NOMO-1 treated with dmso at 0.1 percent for 144 hours (cell line): ENCODE data around the gene HOXA10.
A peak's percentile ranks its signal among the peaks of the same experiment; 100 is the strongest.

Experiments
- DNase-seq: peaks from one replicate; lab custom pipeline; 2025; ENCODE audit not compliant: unreplicated experiment; lab: John Stamatoyannopoulos, UW

HOXA10 gene

DNA sequence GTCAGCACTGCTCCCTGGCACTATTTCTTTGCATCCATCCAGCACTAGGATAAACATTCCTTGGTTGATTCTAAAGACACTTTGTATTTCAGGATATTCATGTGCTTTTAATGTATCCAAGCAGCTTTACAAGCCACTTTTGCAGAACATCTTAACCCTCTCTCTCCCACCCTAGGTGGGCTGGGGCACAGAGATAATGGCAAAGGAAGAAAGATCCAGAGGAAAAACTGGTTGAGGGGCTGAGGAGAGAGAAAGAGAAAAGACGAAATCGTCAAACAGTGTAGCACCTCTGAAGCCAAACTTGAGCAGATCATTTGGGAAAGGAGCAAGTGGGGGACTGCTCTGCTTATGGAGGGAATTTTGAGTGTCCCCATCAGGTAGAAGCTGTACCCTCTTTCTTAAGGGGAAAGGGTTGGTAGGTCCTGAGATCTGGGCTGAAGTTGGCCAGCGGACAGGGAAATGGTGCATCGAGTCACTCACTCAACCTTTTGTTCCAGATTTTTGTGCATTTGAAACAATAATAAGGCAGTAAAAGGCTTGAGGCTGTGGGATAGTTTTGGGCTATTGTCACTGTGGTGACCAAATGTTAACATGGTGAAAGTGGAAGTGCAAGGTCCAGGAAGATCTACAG is 30.0 kb upstream of the HOXA10 start:
- no peak for DNase-seq

DNA sequence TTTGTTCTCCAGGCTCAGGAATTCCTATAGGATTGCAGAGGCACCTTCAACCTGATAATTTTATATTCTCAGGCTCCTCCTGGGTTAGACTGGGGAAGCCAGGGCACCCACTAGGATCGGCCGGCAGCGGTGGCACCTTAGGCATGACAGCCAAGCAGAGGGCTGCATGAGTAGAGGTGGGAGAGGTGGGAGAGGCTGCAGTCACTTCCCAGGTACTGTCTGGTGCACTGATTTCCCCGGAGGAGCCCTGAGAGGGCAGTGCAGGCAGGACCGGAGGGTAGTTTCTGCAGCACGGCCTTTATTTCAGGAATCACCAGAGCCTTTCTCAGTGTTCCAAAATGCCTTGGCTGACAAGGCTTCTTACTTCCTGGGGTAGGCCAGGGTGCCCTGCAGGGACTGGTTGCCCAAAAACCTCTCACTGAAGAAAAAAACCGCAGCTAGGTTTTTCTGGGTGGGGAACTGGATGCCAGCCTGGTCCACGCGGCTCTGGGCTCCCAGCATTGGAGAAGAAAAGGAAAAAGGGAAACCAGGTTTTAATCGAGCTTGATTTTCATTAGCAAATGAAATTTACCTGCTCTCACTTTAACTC is 29.3 kb upstream of the HOXA10 start:
- no peak for DNase-seq

DNA sequence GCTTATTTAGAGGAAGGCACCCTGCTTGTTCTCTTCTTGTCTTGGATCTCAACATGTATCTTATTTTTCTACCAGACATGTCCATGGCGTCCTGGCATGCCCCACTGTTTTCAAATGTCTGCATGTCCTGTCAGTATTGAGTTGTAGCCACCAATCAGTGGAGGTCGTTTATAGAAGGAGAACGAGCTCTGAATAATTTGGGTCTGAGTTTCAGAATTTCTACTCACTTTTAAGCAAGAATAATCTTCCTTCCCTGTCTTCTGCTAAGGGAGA is 28.7 kb upstream of the HOXA10 start:
- DNase-seq, result no peak

DNA sequence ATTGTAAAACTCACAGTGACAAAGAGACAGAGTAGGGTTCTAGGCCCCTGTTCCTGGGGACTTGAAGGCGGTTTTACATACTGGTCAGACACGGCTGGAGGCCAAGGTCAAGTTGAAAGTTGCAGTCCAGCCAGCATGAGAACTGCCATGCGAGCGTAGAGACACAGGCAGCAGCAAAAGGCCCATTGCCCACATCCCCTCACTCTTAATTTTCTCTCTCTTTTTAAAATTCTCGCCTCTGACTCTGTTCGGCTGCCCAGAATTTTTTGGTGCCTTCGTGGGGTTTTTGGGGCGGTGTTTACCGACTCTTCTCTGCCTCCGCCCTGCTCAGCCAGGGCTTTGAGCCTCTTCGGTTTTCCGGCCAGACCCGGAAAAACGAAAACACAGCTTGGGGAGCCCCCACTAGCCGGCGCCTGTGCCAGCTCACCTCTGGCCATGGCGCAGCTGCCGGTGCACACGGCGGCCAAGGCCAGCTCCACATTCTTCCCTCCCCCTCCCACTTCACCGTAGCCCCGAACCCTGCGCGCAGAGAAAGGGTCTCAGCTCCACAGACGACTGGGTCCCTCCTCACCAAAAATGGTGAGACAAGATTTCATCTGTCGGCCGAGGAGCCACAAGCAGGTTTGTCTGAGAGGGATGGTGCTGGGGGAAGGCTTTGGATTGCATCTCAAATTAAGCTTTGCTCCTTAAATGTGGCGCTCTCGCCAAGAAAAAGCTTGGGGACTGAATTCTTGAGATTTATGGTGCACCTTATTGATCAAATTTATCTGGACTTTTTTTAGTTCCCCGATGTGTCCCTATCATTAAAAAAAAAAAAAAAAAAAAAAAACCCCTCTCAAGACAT is 28.1 kb upstream of the HOXA10 start:
- no peak for DNase-seq

DNA sequence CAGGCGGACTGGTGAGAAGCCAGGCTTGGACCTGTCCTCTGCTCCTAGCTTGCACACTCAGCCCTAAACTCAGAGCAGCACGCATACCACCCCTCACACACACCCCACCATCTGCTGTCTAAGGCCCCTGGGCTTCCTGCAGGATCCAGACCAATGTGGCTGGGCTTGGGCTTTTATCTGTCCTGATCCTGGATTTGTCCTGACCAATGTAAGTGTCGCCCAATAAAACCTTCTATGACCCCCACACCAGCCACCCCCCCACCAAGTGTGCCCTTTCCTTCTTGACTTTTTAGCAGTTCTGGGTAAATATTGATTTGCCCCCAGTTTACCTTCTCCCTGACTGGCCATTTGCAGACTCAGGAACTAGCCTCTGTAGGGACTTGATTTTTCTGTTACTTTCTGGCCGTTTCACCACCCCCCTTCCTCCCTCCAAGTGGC is 27.5 kb upstream of the HOXA10 start:
- DNase-seq, result no peak

DNA sequence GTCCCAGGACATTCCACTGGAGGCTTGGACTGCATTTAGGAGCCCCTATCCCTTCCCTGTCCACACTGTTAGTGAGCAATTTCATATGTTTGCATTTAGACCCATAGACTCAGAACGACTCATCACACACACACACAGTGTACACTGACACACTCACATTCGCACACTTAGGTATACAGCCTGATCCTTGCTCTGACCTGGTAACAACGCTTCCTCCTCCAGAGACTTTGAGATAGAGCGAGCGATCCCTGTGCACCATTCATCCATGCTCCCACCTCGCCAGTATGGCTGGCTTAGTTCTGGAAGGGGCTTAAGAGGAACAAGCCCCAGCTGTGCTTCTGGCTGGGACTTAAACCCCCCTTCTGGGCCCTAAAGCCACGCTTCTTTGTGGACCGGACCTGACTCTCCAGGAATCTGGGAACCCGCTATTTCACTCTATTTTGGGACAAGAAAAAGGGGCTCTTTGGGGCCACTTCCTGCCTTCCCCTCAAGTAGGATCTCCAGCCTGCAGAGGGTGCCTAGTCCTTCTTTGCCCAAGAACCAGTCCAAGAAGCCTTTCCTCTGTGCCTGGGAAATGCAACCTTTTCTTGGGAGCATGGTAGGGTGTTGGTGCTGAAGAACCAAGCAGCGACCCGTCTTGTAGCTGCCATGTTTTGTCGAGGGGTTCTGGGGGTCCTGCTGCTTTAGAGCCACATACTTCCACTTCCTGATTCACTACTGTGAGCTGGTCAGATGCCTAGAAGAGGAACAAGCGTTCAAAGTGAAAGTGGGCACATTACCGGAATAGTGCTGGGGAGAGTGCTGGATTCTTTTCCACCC is 26.9 kb upstream of the HOXA10 start:
- peak; percentile 55 for DNase-seq

DNA sequence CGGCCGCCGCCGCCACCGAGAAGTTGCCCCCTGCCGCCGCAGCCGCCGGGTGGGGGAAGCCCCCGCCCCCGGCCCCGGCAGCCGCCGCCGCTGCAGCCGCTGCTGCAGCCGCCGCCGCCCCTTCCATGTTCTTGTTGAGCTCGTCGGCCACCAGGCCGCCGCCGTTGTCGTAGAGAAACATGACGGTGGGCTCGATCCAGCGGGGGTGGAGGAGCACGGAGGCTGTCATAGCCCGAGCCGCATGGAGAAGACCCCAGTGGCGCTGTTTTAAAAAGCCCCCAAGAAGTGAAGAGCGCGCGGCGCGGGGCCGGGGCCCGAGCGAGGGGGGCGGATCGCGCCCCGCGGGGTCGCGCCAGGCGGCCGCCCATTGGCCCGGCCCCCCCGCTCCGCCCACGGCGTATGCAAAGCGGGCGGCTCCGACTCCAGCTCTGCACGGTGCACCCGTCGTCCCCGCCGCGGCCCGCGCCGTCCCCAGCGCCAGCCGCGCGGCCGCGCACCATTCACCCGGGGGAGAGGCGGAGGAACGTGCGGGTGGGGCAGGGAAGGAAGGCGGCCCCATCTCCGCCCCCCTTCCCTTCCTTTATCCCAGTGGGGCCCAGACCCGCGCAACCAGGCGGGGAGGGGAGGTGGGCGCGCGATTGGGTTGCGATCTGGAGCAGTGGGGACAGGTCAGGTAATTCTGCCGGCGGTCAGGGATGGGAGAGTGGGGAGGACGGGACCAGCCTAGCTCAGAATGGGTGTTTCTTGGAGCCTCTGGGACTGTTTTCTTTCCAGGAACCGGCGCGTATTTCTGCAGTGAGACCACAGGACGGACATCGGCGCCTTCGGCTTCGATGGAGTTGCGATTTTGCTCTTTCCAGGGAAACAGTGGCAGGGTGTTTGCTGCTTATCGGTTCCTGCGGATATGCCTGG is 26.0 kb upstream of the HOXA10 start, which contains the start of gene HOXA13:
Gene HOXA13, minus strand, starts transcription at position 243 of the 912 bp plus-strand sequence. Its CDS starts 14 bp downstream, at position 229.
- DNase-seq, result peak; percentile 35

DNA sequence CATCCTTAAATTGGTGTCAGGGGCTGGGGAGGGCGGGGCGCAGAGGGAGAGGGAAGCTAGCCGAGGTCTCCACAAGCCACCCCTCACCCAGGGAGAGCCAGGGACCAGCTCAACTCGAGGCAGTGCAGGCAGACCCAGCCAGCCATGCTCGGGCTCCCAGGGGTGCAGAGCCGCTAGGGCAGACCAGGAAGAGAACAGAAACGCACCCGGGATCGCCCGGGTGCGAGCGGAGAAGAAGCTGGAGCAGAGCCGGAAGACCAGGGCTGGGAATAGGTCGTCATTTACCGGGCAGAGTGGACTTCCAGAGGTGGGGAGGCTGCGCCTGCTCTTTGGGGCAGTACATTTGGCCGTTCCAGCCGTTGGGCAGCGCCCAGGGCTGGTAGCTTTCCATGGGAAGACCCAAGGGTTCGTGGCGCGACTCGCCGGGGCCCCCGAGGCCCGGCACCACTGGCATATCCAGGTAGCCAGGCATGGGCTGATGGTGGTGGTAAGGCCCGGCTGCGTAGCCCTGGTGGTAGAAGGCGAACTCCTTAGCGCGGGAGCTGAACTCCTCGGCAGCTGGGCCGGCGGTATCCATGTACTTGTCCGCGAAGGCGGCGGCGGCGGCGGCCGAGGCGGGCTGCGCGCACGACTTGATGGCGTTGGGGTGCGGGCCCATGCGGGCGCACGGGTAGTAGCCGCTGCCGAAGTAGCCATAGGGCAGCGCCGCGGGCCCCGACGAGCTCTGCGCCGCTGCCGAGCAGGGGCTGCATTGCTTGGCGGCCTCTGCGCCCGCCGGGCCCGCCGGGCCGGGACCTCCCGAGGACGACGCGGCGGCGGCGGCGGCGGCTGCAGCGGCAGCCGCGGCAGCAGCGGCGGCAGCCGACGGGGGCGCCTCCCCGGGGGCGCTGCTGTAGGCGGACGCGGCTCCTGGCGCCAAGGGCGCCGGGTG is 25.0 kb upstream of the HOXA10 start:
- DNase-seq, result no peak

DNA sequence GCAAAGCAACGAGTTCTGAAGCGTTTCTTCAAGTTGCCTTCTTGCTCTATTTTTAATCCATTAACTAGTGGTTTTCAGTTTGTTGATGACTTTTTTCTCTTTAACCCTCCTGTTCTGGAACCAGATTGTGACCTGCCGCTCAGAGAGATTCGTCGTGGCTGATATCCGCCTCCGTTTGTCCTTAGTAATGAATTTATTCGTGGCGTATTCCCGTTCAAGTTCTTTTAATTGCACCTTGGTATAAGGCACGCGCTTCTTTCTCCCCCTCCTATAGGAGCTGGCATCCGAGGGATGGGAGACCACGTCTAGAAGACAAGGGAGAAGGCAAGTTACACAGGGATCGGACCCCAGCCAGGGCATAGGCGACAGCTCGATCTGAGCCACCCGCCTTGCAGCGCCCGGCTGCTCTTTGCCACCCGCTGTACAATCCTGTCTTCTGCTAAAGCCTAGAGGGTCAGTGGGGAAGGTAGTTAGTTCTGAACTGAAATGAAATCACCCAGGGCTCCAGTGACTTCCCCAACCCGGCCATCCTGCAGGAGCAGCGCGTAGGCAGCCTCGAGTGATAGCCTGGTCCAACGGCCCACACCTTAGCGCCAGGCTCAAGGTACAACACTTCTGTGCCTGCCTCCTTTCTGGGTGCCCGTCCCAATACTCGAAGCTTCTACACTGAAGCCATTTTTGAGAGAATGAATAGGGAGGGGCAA is 24.2 kb upstream of the HOXA10 start:
- no peak for DNase-seq

DNA sequence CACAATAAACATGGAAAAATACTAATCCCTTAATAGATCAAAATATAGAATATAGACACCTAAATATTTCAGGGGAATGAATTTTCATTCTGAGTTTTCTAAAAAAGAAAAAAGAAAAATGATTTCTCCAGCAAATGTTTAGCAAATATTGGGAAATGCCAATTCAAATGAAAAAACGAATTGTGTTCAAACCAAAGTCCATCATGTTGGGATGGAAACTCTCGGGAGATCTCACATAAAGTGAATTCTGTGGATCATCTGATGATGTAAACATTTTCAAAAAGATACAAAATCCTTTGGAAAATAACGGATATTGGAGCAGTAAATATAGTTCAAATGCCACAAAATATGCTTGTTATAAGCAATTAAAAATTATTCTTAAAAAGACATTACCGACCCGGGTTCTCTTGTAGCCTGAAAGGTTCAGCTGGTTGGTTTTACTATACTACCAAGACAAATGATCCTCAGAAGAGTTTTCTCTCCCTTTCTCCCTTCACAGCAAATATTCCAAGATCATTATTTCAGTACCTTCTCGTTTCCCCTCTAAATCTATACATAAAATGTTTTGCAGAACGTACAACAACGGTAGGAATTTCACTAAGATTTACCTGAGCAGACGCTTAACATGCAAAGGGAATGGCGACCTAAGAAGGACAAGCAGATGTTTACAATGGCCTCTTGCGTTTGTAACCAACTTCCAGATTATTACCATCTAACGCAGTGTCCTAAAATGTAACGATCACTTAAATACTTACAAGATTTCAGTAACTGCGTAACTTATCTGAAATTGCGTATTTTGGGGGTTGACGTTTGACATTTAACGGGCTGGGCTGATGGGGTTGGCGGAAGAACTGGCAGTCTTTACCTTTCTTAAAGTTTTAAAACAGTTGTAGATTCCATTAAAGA is 23.3 kb upstream of the HOXA10 start:
- DNase-seq, result no peak

DNA sequence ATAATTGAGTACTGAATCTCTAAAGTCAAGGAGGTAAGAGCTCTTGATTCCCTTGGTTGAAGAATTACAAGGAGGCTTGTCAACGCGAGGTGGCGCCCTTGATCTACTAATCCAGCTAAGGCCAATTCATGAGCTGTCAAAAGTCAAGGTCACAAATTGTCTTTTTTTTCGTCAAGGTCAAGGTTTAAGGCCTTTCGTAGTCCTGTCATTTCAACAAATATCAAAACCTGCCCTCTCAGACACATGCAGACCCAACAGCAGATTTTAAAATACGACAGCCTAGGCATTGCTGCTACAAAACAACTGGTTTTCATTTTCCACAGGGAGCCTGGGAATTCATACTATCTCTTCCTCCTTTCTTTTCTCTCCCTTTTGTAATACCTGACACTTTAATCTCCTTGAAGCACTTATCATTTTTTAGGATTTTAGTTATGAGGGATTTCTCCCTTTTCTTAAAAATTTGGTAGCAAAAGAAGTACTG is 22.2 kb upstream of the HOXA10 start:
- peak; percentile 38 for DNase-seq

DNA sequence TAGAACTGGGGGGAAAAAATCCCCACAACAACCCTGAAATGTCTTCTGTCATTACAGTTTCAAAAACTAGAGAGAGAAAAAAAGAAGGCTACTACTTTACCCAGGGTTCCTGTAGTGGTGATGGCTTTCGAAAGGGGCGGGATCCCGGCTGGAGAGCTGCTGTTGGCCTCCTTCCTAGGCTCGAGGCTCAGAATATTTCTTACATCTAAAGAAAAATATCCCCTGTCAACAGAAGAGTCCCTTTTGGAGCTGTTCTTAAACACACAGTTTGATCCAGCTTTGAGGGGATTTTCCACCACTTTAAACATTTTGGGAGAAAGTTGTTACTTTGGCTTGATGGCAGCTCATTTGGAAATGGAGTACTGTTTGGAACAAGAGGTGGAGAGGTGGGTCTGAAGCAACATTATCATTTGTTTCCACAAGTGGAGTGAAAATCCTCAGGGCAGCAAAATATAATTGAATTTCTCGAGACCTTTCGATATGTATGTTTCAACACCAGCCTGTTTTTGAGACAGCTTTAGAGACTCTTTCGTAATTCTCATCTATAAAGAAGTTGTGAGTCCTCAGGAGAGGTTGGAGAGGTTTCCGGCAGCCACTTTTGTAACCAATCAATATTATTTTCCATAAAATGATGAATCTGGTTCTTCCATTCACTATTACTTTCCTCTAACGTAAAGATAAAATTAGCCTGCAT is 20.7 kb upstream of the HOXA10 start:
- no peak for DNase-seq

DNA sequence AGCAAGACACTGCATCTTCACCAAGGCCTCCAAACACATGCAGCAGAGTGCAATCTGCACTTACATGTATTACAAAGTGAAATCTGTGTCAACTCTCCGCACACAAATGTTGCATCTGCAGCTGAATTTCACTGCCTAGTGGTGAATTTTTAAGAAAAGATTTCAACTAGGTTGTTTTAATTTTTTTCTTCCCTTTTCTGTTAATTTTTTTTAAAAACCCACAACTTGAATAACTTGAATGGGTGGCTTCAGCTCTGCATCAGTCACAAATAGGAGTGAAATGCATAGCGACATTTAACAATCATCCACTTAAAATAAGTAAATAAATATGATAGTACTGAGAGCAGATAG is 19.9 kb upstream of the HOXA10 start:
- DNase-seq, result no peak

DNA sequence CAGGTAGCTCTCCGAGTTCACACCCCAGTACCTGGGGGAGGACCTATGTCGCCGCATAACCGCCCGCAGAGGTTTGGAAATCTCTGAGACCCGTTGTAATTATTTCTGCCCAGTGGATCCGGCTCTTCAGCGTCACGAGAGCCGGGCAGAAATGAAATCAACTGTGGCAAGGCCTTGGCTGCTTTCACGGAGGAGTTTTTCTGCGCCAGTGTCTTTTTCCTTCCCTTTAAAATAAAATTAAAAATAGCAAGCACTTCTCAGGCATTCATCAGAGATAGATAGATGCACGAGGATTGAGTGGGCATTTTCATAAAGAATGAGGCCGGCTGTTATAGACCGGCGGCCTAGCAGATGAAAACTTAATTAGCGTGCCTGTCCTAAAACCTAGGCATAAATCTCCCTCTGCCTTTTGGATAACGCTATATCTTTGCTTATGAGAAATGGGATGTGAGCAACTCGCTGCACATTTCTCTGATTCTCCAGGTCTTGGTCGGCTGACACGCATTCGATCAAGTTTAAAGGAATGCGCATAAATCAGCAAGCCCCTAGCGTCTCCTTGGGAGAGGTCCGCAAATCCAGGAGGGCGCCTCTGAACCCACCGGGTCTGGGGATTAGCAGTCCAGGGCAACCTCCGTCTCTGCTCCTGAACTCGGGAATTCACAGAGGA is 19.3 kb upstream of the HOXA10 start:
- no peak for DNase-seq

DNA sequence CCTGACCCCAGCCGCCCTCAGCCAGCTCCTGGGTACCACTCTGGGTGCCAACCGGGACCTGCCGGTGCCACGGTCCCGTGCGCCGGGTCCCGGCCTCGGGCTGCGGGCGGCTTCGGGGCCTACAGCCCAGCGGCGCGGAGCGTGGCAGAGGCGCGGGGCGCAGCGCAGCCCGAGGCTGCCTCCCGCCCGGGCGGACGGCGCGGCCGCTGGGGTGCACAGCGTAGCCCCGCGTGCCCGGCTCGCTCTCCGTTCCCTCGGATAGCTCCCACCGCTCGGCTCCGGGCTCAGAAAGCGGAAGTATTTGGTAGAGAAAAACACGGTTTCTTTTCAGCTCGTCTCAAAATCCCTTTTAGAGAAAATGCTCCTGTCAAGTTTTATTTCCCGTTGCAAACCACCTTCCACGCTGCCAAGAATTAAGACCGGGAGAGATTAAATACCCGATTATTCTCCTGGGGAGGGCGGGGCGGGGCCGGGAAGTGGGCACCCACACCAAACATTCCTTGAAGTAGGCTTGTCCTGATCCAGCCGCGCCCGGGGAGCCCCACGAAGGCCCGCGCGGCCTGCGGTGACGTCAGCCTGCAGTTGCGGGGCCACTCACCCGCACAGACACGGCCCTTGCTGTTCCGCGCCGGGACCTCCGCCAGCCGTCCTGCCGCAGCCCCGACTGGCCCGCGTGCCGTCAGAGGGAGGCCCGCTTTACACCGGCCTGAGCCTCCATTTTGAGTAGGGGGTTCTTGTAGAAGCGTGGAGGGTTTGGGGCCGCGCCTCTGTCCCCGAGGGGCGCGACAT is 18.6 kb upstream of the HOXA10 start:
- DNase-seq, result peak; percentile 65
